GM21360 (cell line): ENCODE data around the gene RSPRY1.

Source experiments
- ATAC-seq: cut with Tn5 transposase; IDR thresholded peaks from one replicate; pipeline ENCODE4 v1.9.1; 2021; ENCODE audit warnings: mild to moderate bottlenecking, moderate library complexity; ENCODE audit not compliant: unreplicated experiment

RSPRY1 gene

DNA sequence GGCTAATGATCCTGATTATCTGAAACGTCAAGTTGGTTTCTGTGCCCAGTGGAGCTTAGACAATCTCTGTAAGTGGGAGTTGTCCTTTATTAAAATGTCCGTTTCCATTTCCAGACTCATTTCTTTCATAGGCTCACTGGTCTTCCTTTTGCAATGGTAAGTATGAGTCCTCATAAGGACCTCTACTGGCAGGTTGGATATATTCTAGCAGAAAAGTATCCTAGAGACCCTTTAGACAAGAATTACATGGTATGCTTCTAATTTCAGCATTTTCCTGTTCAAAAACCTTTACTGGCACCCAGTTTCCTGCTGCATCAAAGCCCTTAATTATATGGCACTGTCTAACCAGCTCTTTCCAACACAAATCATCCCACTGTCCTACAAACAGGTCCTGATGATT lies 30.8 kb downstream of the RSPRY1 start:
- no peak for ATAC-seq

DNA sequence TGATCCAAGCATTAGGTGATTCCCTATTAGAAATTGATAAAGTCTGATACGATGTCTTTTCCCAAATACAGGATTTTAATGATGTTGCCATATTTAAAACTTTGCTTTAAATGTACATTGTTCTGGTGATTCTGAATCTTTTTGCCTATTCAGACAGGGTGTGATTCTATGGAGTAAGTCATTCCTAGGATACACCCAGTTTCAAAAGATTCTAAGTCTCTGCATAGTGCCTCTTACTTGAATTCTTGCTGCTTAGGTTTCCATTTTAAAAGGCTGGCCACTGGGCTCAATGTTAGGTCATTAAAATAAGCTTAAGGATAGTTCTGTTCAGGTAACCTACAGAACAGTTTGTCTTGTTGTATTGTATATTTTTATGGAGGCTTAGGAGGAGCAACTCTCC lies 36.9 kb downstream of the RSPRY1 start:
- ATAC-seq, result no peak

DNA sequence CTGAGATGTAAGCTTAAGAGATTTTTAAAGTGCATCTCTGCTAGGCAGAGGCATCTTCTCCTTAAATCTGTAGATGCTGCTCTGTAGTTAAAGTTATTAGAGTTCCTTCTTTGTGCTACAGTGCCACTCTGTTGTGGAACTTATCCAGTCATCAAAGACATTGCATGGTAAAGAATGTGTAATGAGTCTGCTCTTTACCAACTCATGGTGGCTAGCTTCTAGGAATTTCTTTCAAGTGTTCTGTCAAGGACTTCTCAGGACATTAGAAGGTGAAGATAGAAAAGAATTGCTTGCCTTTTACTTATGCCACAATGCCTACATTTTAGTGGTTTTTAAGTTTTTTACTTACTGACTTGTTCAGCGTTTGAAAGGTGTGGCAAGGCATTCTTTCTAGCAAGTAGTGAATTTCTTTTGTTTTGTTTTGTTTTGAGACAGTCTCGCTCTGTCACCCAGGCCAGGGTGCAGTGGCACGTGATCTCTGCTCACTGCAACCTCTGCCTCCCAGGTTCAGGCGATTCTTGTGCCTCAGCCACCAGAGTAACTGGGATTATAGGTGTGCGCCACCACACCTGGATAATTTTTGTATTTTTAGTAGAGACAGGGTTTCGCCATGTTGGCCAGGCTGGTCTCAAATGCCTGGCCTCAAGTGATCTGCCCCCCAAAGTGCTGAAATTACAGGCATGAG lies 38.7 kb downstream of the RSPRY1 start:
- ATAC-seq, result no peak

DNA sequence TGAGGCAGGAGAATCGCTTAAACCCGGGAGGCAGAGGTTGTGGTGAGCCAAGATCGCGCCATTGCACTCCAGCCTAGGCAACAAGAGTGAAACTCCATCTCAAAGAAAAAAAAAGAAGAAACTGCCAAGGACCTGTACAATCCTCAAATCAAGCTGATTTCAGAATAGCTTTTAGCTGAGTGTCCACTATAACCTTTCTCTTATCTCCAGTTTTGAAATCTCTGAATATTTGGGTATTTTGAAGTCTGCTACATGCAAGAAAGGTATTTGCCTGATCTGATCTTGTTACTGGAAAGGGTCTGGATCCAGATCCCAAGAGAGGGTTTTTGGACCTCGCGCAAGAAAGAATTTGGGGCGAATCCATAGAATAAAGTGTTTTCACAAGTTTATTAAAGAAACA lies 39.8 kb downstream of the RSPRY1 start:
- no peak for ATAC-seq

DNA sequence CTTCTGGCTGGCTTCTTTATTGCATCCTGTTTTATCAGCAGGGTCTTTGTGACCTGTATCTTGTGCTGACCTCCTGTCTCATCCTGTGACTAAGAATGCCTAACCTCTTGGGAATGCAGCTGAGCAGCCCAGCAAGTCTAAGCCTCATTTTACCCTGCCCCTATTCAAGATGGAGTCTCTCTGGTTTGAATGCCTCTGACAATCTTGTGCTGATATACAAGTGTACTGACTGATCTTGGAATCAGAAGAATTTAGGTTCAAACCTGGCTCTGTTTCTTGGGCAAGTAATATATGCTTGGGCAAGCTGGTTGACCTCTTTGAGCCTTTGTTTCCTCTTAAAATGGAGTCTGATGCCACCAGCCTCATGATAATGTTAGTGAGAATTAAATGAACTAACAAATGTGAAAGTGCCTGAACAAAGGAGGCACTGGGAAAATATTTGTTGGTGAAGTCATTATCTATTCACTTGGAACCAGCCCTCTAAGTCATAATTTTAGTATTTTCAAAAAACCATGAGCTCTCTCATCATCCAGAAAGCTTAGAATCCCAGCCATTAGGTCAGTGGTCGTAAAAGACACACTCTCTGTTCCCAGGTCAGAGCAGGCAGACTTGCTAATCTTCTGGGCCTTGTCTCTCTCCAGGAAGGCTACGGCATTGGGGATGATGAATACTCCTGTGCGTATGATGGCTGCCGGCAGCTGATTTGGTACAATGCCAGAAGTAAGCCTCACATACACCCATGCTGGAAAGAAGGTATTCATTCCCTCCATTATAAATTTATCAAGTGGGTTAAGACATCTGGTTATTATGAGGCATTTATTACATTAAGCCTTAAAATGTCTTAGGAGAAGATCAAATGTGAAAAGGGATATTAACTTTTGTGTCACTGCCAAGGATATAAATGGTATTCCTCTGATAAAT lies 40.8 kb downstream of the RSPRY1 start:
- ATAC-seq, result no peak

DNA sequence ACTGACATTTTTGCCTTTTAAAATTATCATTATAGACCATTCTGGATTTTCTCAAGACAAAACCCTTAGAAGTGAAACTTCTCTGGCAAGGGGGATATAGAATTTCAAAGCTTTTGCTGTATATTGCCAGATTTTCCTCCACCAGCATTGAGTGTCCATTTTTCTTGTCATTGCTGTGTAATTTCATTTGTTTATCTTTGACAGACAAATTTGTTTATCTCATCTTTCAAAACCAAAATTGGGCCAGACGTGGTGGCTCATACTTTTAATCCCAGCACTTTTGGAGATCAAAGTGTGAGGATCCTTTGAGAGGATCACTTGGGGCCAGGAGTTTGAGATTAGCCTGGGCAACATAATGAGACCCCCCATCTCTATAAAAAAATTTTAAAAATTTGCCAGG lies 43.0 kb downstream of the RSPRY1 start:
- ATAC-seq, result no peak

DNA sequence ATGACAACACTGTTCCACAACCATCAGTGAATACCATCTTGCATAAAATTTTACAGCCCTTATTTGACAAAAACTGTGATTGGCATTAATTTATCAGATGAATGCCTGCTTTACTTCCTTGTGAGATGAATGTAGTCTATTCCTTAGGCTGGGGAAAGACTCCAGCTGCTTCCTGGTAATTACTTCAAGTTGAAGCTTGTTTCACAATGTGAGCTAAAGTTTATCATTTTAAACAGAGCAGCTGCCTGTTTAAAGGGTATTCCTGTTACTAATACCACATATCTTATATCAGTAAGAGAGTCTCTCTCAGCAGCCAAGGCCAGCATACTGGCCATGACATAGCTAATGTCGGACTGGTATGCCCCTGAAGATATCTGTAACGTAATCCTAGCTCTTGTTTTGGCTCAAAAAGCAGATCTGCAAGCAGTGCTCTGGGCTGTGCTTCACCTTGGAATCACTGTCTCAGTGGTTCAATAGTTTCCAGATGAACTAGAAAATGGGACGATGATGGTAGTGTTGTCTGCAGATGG lies 45.8 kb downstream of the RSPRY1 start:
- no peak for ATAC-seq

DNA sequence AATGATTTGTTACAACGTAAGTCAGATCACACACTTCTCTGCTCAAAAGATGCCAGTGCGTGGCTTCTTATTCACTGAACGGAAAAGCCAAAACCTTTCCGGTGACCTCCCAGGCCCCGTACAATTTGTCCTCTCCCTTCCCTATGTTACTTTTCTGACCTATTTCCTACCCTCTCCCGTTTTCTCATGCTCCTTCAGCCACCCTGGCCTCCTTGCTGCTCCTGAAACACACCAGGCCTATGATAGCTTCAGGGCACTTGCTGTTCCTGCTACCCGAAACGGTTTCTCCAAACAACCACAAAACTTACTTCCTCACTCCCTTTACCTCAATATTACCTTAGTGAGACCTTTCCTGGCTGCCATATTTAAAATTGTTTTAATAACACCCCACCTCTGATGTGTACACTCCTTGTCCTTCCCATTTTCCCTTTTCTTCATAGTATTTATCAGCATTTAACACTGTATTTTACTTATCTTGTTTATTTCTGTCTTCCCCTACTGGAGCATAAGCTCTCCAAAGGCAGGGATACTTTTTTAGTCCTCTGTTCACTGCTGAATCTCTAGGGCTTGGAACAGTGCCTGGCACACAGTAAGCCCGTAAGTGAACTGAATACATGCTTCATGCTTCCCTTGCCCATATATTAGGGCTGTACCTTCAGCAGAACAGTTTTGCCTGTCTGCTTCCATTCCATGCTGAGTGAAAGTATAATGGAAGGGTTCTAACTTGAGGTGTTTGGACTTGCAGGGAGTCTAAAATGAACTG lies 48.0 kb downstream of the RSPRY1 start:
- no peak for ATAC-seq

DNA sequence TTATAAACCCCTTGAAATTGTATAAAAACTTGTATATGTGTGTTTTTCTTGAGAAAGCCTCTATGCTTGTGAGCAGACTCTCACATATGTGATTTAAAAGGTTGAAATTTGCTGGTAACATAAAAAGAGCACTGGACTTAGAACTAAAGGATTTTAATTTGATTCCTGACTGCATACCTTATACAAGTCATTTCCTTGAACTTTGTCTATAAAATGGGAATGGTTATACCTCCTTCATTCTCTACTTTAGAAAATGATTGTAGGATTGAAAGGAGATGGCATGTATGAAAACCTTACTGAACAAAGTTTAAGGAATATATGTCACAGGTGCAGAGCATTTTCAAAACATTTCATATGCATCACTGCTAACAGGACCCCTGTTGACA lies 48.6 kb downstream of the RSPRY1 start:
- no peak for ATAC-seq

DNA sequence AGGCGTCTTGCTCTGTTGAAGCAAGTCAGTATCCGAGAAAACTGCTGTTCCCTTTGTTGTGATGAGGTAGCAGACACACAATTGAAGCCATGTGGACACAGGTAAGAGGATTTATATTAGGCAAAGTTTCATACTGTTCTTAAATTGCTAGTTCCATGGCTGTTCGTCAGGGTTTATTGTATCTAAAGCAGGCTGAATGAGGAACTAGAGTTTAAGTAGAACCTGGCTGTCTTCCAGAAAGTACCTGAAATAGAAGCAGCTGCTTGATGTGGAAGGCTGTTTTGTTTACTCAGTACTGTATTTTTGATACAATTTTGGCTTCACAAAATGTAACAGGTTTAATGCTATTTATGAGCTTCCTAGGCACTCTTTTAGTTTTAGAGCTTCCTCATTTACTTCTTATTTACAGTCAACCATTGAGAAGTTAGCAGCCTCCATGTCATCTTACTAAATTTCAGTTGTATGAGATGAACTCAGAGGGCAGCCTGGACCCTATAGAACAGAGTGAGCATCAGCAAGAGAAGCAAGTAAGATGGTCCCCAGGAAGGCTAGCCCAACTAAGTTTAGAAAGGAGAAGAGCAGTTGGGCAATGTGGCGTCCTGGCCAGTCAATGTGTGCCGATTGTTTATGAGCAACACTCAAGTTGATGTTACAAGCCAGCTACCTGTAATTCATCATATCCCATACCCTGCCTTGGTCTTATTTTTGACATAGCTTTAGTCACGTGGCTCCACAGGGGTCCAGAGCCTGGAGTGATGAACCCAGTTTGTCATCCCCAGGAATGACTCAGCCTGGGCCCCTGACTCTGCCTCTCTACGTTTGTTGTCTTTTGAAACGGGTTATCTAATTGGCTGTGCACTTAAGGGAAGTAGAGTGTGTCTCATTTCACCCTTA lies 49.2 kb downstream of the RSPRY1 start:
- ATAC-seq, result no peak

DNA sequence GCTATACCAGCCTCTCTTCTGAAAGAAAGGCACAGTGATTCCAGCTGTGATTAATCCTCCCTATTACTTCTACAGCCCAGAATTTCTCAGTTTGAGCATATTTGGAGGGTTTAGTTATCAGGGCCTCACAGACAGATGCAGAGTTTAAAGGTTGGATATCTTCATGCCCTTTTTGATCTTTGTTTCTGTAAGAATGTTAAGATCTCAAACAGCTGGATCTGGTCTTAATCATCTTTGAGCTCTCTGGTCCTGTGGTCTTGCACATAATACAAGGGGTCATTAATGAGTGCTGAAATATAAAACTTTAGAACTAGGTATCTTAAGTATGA lies 49.9 kb downstream of the RSPRY1 start:
- ATAC-seq, result no peak

DNA sequence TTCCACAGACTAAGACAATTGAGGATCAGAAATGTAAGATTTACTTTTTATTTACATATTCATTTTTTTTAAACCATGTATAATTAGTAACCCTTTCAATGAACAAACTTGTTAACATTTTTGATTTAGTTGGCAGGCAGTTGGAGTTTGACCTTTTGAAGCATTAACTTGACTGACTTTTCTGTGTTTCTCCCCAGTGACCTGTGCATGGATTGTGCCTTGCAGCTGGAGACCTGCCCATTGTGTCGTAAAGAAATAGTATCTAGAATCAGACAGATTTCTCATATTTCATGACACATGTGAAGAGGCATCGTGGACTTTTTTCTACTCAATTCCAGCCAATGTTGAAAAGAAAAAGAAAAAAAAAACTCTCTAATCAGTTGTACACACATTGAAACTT lies 52.6 kb downstream of the RSPRY1 start:
- ATAC-seq, result no peak

DNA sequence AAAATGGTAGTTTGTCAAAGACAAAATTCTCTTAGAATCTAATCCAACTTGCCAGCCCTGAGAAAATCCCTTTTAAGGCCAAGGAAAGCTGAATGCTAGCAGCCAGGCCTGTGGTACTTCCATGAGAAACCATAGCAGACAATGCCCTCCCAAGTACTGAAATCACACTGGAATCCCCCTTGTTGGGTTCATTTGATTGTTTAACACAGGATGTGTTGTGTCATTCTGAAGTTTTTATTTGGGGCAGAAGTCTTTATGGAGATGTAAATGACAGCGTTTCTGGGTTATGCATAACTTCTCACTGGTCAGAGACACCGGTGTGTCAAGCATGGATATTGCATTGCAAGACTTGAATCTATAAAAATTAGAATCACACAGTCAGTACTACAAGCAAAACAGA lies 53.0 kb downstream of the RSPRY1 start:
- ATAC-seq, result no peak

DNA sequence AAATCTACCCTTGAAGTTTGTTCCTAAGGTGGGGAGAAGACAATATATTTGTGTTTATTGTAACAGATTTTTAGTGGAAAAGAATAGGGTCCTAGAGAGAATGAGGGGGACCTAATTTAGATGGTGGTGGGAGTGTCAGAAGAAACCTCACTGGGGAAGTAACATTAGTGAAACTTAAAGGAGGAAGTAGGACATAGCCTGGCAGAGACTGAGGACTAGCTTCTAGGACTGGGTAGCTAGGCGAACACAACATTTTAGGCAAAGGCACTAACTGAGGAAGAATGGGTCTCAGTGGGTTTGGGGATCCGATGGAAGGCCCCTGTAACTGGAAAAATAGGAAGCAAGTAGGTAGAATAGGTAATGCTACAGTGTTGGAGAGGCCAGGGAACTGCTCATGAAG lies 54.7 kb downstream of the RSPRY1 start:
- ATAC-seq, result no peak

DNA sequence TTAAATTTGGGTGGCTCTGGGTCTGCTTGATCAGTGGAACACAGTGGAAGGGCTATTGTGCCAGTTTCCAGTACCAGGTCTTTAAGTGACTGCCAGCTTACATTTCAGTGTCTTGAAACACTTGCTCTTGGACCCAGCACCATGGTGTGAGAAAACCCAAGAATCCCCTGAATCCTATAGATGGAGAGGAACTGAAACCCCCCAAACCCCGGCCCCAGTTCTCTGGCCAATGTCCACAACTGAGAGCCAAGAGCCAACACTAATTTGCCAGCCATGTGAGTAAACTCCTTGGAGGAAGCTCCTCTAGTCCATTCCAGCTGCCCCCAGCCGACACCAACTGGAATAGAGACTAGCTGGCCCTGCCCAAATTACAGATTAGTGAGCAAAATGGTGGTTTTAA lies 56.5 kb downstream of the RSPRY1 start:
- no peak for ATAC-seq

DNA sequence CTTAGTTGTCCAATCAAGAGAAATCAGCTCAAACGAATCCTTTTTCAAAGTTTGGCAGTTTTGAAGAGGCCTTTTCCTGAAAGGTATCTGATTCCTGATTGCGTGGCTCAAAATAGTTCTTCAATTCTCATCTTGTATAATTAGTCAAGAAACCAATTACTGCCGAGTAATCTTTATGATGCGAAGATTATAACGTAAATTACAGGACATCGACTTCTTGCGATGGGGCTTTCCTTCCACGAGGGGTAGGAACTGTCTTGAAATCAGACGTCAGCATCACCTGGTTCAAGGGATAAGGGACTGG lies 58.3 kb downstream of the RSPRY1 start:
- peak; percentile 35 for ATAC-seq

DNA sequence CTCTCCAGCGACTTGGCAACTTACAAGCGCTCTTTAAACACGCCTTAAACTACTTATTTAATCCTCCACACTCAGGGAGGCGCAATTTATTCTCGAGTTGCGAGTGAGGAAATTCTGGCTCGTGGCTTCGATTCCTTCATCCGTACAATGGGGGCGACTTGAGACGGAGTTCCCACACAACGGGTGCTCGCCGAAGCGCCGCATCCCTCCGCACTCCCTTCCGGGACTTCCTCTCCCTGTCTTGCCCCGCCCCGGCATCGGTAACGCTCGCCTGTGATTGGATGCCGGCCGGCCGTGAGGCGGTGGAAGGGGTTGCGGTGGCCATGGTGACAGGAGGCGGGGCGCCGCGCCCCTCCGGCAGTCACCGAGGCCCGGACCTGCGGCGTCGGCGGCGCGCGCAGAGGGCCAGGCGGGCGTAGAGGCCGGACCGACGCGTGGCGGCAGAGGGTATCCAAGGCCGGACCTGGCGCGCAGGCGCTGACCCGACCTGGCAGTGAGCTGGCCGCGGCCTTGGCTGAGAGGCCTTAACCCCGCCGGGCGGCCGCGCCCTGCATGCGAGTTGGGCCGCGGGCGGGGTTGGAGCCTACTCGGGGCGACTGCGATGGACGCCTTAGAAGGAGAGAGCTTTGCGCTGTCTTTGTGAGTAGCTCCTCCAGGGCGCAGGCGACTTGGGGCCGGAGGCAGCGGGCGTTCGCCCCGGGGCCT lies 58.8 kb downstream of the RSPRY1 start, which contains the start of gene ARL2BP:
Gene ARL2BP (plus strand): TSS at position 493 of the 705 bp plus-strand sequence. CDS start 109 bp downstream, at position 602.
- peak; percentile 91 for ATAC-seq

DNA sequence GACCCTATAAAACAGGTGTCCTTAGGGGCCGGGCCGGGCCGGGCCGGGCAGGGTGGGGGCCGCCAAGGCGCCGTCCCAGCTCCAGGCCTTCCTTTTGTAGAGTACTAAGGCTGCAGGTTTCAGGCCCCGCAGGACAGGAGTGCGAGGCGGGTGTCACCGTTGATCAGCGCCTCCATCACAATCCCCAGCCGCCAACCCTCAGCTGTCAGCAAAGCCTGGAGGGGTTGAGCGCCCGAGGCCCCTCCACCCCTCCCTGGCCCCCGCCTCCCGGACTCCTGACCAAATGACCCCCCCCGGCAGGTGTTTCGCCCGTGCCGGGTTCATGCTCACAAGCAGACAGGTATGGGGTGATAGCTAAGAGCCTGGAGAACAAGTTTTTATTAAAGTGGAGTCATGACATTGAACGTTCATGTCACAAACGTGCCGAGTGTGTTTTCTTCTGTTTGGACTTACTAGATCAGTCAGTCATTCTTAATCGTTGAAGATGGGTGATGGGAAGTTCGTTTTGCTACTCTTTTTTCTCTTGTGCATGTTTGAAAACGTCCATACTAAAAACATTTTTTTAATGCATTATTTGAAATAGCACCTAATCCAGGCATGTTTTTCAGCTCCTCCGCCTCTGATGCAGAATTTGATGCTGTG lies 59.5 kb downstream of the RSPRY1 start:
- ATAC-seq, result peak; percentile 28

DNA sequence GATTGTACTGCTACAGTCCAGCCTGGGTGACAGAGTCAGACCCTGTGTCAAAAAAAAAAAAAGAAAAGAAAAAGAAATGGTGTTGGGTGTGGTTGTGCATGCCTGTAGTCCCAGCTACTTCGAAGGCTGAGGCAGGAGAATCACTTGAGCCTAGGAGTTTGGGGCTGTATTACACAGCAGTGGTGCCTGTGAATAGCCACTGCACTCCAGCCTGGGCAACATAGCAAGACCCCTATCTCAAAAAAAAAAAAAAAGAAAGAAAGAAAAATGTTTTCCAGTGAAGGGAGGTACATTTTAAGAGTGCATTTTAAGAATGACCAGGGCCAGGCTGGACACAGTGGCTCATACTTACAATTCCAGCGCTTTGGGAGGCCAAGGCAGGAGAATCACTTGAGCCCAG lies 65.2 kb downstream of the RSPRY1 start:
- no peak for ATAC-seq
